GM21529 (cell line): ENCODE results near the gene KASH5.

Experiments
- ATAC-seq: cut with Tn5 transposase; IDR thresholded peaks from one replicate; pipeline ENCODE4 v1.9.1; 2021; ENCODE audit not compliant: unreplicated experiment

Gene KASH5, protein sequence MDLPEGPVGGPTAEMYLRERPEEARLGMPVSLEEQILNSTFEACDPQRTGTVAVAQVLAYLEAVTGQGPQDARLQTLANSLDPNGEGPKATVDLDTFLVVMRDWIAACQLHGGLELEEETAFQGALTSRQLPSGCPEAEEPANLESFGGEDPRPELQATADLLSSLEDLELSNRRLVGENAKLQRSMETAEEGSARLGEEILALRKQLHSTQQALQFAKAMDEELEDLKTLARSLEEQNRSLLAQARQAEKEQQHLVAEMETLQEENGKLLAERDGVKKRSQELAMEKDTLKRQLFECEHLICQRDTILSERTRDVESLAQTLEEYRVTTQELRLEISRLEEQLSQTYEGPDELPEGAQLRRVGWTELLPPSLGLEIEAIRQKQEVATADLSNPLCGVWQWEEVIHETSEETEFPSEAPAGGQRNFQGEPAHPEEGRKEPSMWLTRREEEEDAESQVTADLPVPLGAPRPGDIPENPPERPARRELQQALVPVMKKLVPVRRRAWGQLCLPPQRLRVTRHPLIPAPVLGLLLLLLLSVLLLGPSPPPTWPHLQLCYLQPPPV

DNA sequence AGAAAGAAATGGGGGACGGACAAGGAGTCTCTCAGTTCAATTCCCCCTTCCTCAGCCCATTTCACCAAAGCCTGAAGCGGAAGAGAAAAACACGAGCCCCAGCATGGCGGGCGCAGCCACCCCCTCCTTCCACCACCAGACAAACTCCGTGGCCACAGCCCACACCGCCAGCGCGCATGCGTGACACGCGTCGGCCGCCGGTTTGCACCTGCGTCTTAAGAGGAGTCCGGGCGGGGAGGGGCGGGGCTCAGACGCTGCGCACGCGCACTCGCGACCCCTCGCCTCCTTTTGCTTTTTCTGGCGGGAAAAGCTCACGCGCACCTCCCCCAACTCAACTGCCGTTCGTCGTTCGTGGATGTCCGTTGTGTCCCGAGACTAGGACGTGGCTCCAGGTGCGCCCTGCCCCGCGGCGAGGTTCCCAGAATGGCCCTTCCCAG lies at the start of gene KASH5:
Gene KASH5 (plus strand): TSS at position 314 of the 437 bp plus-strand sequence. CDS start 2,635 bp downstream, outside the sequence.
- ATAC-seq, result no peak

DNA sequence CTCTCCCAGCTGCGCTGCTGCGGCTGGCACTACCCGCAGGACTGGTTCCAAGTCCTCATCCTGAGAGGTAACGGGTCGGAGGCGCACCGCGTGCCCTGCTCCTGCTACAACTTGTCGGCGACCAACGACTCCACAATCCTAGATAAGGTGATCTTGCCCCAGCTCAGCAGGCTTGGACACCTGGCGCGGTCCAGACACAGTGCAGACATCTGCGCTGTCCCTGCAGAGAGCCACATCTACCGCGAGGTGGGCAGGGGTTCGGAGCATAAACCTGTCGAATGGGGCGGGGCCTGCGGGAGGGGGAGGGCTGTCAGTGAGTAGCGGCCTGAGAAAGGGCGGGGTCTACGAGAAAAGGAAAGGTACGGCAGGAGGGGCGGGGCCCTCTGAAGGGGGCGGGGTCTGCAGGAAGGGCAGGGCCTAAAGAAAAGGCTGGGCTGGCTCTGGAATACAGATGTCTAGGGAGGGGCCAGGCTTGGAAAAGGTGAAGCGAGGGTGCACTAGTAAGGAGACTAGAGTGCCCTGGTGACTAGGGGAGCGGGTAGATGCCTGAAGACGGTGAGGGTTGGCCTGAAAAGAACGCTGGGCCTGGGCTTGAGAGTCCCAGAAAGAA lies 49.3 kb upstream of the KASH5 start:
- no peak for ATAC-seq

DNA sequence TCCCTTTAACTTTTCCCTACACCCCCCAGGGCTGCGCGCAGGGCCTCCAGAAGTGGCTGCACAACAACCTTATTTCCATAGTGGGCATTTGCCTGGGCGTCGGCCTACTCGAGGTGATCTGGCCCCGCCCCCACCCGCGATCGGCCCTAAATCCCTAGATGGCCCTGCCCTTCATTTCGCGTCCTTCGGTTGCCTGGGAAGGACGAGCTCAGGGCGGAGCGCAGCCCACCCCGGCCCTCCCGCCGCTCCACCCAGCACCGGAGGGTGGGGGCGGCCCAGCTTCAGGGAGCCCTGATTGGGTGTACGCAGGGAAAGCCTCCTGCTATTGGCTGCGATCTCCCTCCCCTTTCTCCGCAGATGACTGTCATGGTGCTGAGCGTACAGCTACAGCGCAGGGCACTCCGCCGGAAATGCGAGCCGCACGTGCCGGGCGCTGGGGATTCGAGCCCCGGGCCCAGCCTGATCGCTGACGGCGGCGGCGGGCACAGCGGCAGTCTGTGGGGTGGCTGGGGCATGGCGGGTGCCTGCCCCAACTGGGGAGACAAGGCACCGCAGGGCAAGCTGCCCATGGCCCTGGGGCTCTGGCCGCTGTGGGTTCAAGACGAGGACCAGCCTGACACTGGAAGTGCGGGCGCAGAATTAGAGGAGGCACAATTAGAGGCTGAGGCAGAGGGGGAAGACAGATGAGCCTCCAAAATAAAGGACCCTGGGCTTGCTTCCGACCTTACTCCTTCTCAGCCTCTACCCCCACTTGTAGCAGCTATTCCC lies 48.6 kb upstream of the KASH5 start:
- ATAC-seq, result no peak

GRCh38 chr19:49340069-49340864 lies 47.8 kb upstream of the KASH5 start:
- peak; percentile 63 for ATAC-seq

GRCh38 chr19:49340865-49341718 lies 47.0 kb upstream of the KASH5 start:
- ATAC-seq, result no peak

GRCh38 chr19:49342291-49342721 lies 45.7 kb upstream of the KASH5 start:
- ATAC-seq, result no peak

- no peak for ATAC-seq
These were observed 44.9 kb upstream of the KASH5 start for GRCh38 chr19:49343123-49343522.

GRCh38 chr19:49344505-49345423 lies 43.3 kb upstream of the KASH5 start:
- no peak for ATAC-seq

DNA sequence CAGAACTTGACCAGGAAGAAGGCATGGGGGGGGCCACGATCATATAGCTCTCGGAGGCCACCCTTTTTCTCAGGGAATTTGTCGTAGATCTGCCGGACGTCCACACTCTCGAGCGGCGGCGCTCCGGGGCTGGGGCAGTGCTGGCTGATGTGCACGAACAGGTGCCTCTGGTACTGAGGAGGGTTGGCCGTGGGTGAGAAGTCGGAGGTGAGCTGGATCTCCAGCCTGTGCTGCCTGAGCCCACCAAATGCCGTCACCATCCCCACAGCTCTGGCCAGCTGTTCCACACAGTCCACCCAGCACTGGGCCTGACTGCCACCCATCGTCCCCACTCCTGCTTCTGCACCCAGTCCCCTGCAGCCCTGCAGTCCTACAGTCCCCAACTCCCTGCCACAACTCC lies 40.9 kb upstream of the KASH5 start:
- no peak for ATAC-seq

GRCh38 chr19:49347835-49348234 lies 40.2 kb upstream of the KASH5 start:
- ATAC-seq, result no peak

DNA sequence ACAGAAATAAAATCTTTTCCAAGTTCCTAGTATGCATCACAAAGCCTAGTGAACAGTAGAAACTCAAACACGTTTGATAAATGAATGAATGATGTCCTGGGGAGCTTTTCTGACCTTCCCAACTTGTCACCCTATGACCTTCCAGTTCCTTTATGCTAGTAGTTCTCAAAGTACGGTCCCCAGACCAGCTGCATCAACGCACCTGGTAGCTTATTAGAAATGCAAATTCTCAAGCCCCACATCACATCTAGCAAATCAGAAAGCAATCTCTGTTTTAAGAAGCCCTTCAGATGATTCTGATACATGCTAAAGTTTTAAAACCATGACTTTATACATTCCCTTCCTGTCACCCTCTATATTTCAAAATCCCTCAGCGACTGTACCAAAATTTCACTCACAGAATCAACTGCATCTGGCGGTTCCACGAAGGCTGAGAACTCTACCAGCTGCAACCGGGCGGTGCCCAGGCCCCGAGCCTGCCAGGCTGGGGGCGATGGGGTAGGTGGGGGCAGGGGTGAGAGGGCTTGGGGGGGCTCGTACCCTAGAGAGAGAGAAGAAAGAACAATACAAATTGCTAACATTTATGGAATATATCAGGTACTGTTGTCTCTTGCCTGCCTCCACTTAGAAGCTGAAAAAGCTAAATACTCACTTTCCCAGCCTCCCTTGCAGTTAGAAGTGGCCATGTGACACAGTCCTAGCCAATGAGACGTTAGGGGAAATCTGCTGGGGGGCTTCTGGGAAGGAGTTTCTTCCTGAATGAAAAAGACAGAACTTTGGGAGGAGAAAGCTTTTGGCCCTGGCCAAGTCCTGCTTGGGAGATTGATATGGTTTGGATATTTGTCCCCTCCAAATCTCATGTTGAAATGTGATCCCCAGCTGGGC lies 39.5 kb upstream of the KASH5 start:
- no peak for ATAC-seq

- ATAC-seq, result no peak
These were observed 38.5 kb upstream of the KASH5 start for GRCh38 chr19:49349567-49349966.

DNA sequence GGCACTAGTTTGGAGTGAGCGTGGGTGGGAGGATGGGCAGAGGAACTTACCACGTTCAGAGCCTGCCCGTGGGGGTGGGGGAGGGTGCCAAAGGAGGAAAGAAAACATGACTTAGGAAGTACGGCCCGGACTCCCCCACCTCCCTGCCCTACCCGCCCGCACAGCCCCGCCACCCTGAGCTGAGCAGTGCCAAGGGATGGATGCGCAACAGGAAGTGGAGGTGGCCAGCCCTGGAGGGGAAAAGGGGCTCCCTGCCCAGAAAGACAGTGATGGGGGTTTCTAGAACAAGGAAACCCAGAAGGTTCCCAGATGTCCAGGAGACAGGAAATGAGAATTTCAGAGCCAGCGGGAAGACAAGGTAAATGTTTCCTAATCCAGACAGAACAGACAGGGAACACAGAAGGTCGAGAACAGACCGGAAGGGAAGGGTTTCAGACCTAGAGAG lies 32.1 kb upstream of the KASH5 start:
- ATAC-seq, result no peak

DNA sequence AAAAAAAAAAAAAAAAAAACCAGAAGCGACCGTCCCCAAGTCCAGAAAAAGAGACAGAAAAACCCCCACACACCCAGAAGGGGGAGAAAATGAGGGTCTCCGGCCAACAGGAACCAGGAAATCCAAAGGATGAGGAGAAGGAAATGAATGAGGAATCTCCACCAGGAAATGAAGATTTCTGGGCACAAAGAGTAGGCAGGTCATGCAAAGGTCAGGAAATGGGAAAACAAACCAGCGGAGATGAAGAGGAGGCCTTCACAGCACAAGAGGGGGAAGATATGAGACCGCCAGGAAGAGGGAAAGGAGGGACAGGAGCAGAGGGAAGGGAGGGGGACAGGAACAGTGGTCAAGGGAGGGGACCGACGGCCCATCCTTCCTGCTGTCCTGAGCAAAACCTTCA lies 31.7 kb upstream of the KASH5 start:
- no peak for ATAC-seq

DNA sequence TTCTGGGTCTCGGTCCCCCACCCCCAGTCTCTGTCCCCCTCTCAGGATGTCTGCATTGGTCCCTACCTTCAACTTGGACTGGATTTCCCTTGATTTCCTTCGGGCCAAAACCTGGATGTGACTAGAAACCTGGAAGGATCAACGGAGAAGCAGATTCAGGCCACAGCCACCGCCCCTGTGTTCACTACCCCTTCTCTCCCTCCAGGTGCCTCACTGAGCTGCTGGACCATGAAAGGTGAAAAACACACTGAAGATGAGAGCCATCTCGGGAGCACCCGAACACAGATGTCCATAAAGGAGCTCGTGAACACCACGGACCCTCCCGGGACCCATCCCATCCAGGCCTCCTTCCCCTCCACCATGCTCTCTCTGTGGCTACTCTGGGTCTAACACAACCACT lies 30.9 kb upstream of the KASH5 start:
- ATAC-seq, result no peak

GRCh38 chr19:49359851-49360820 lies 27.9 kb upstream of the KASH5 start:
- ATAC-seq, result no peak
